ENCODE measurements around the gene NSG2.

GRCh38 chr5:174147551-174147950, 102.0 kb downstream of the NSG2 start:
- TF ChIP-seq CTCF (conservative IDR thresholded peaks at IDR 0.05; ENCODE audit: low read depth, low read length), result no peak
- no peak for TF ChIP-seq RFX5 (IDR thresholded peaks at IDR 0.05; ENCODE audit: low read depth, low read length)
